Fibroblast of lung (primary cell): ENCODE results near the gene GRK1.

ENCODE experiments used
- EZH2 ChIP-seq: IDR thresholded peaks from 2 replicates; pipeline ENCODE4 v1.5.1; 2012; ENCODE audit warnings: low read length, control low read depth, mild to moderate bottlenecking; ENCODE audit errors: missing control alignments
- TF ChIP-seq, protein P1 (sequence below), 2 donors: IDR thresholded peaks in 1 of 2; conservative IDR thresholded peaks in 1 of 2; 1 replicate in 1 of 2; 2 replicates in 1 of 2; pipeline ENCODE4 v1.5.1; 2011 to 2012; ENCODE audit warnings: low read length in 2 of 2, control low read depth in 1 of 2, inconsistent platforms in 1 of 2, low read depth in 1 of 2, mild to moderate bottlenecking in 1 of 2

DNA sequence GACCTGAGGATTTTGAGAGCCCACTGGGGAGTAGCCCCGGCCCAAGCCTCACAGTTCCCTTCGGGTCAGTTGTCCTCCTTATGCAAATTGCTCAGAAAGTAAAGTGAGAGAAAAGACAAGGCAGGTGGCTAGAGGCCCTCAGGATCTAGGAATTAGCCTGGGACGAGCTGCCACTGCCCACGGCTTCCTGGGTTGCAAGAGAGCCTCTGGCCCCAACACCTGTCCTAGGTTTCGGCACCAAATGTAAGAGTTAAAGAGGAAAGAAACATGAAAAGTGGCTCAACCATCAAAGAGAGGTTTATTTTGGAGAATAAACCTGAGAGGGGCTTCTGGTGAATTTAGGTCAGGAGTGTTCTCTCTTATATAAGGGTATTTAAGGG lies 117.6 kb downstream of the GRK1 start:
- TF ChIP-seq EZH2 = no peak
- TF ChIP-seq, protein P1, sequence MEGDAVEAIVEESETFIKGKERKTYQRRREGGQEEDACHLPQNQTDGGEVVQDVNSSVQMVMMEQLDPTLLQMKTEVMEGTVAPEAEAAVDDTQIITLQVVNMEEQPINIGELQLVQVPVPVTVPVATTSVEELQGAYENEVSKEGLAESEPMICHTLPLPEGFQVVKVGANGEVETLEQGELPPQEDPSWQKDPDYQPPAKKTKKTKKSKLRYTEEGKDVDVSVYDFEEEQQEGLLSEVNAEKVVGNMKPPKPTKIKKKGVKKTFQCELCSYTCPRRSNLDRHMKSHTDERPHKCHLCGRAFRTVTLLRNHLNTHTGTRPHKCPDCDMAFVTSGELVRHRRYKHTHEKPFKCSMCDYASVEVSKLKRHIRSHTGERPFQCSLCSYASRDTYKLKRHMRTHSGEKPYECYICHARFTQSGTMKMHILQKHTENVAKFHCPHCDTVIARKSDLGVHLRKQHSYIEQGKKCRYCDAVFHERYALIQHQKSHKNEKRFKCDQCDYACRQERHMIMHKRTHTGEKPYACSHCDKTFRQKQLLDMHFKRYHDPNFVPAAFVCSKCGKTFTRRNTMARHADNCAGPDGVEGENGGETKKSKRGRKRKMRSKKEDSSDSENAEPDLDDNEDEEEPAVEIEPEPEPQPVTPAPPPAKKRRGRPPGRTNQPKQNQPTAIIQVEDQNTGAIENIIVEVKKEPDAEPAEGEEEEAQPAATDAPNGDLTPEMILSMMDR (conservative IDR thresholded peaks at IDR 0.05 in 1 of 2, IDR thresholded peaks at IDR 0.05 in 1 of 2; ENCODE audit: low read depth in 1 of 2, low read length in 2 of 2) = no peak
